Smooth muscle cell (in vitro differentiated cells): Measurements from ENCODE around the gene SGTB. TPM values are rescaled to one million over a fixed set of nuclear protein-coding genes. Genes with fewer than 3 reads are reported as not detected.

Experiments used
- DNase-seq: peaks from one replicate; lab custom pipeline; 2025; ENCODE audit not compliant: unreplicated experiment; lab: John Stamatoyannopoulos, UW
- H2AFZ ChIP-seq: fragments of 200-600 bp; sonication (generic); 2 replicates; pipeline ENCODE4 v1.6.0; 2016; ENCODE audit warnings: antibody characterized with exemption, low read depth, mild to moderate bottlenecking
- H3F3A ChIP-seq: fragments of 200-600 bp; sonication (generic); 2 replicates; pipeline ENCODE4 v1.6.0; 2017; ENCODE audit warnings: antibody characterized with exemption, low read depth
- H3K27ac ChIP-seq: fragments of 200-600 bp; sonication (generic); 2 replicates; pipeline ENCODE4 v1.5.1; 2016; ENCODE audit warnings: low read depth, mild to moderate bottlenecking
- H3K27me3 ChIP-seq: fragments of 200-600 bp; sonication (generic); 2 replicates; pipeline ENCODE4 v1.6.1; 2016; ENCODE audit warnings: low read depth, mild to moderate bottlenecking
- H3K36me3 ChIP-seq: fragments of 200-600 bp; sonication (generic); 2 replicates; pipeline ENCODE4 v1.5.1; 2016; ENCODE audit warnings: low read depth
- H3K4me1 ChIP-seq: fragments of 200-600 bp; sonication (generic); 2 replicates; pipeline ENCODE4 v1.5.1; 2016; ENCODE audit warnings: low read depth
- H3K4me2 ChIP-seq: fragments of 200-600 bp; sonication (generic); 2 replicates; pipeline ENCODE4 v1.6.0; 2016; ENCODE audit warnings: mild to moderate bottlenecking
- H3K4me3 ChIP-seq: fragments of 200-600 bp; sonication (generic); 2 replicates; pipeline ENCODE4 v1.5.1; 2016; ENCODE audit warnings: mild to moderate bottlenecking
- H3K79me2 ChIP-seq: fragments of 200-600 bp; sonication (generic); 2 replicates; pipeline ENCODE4 v1.6.0; 2016; ENCODE audit warnings: low read depth, mild to moderate bottlenecking
- H3K9ac ChIP-seq: fragments of 200-600 bp; sonication (generic); 2 replicates; pipeline ENCODE4 v1.6.0; 2016; ENCODE audit warnings: low read depth
- H3K9me3 ChIP-seq: fragments of 200-600 bp; sonication (generic); replicated peaks from 2 replicates; pipeline ENCODE4 v1.5.1; 2016; ENCODE audit warnings: low read depth
- H4K20me1 ChIP-seq: fragments of 200-600 bp; sonication (generic); 2 replicates; pipeline ENCODE4 v1.6.0; 2016; ENCODE audit warnings: low read depth
- WGBS: methylation state at CpG from one replicate; pipeline ENCODE4 v1.1.7; 2016; ENCODE audit warnings: low lambda C conversion rate; 5-methylcytosine and 5-hydroxymethylcytosine counted together
- polyA plus RNA-seq: library from polyadenylated mRNA; unstranded; fragments of >200 nt; fragmentation: Nextera tagmentation; extraction: Ambion mirVana; gene quantifications from 2 replicates; pipeline ENCODE4 v1.2.1, GENCODE V29; 2016
- total RNA-seq: library from RNA; depleted of rRNA; stranded (reverse); fragments of >200 nt; gene quantifications from 2 replicates; pipeline ENCODE4 v1.2.3, GENCODE V29; 2014
- TF ChIP-seq, protein P1 (sequence below): fragments of 200-600 bp; sonication (generic); IDR thresholded peaks from 2 replicates; pipeline ENCODE4 v1.5.1; 2017; ENCODE audit warnings: borderline replicate concordance, mild to moderate bottlenecking, antibody characterized with exemption; ENCODE audit not compliant: insufficient read depth, poor library complexity, severe bottlenecking

The SGTB gene
- total and polyA plus RNA-seq, 2 experiments from 2014 or later, result 5.3 to 12.8 TPM

DNA sequence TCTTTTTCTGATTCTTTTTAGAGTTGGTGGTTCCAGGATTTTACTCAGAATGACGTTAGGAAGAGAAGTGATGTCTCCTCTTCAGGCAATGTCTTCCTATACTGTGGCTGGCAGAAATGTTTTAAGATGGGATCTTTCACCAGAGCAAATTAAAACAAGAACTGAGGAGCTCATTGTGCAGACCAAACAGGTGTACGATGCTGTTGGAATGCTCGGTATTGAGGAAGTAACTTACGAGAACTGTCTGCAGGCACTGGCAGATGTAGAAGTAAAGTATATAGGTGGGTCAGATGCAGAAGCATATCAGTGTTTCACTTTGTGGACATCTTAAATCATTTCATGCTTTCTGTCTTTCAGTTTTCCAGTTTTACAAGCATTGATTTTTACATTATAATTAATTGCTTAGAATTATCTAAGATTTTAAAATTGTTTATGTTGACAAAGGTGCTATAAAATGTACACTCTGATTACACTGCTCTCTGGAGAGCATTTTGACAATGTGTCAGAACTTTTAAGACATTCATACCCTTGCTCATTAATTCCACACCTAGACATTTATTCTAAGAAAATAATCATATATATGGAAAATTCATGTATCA lies 36.7 kb upstream of the SGTB start:
- Histone ChIP-seq H3K27me3 (no peaks in the 10 kb centered on the region), H2AFZ (no peak overlapping the region), H3F3A (no peaks in the 10 kb centered on the region), H3K9ac (no peak overlapping the region), H3K4me2 (no peak overlapping the region), H3K36me3 (no peaks in the 10 kb centered on the region), H4K20me1 (peaks cover 31% of the 10 kb centered on the region), H3K4me3 (no peak overlapping the region), H3K27ac (no peak overlapping the region), H3K79me2 (peaks cover 22% of the 10 kb centered on the region), H3K4me1 (no peaks in the 10 kb centered on the region), H3K9me3 (no peaks in the 10 kb centered on the region)
- TF ChIP-seq, protein P1, sequence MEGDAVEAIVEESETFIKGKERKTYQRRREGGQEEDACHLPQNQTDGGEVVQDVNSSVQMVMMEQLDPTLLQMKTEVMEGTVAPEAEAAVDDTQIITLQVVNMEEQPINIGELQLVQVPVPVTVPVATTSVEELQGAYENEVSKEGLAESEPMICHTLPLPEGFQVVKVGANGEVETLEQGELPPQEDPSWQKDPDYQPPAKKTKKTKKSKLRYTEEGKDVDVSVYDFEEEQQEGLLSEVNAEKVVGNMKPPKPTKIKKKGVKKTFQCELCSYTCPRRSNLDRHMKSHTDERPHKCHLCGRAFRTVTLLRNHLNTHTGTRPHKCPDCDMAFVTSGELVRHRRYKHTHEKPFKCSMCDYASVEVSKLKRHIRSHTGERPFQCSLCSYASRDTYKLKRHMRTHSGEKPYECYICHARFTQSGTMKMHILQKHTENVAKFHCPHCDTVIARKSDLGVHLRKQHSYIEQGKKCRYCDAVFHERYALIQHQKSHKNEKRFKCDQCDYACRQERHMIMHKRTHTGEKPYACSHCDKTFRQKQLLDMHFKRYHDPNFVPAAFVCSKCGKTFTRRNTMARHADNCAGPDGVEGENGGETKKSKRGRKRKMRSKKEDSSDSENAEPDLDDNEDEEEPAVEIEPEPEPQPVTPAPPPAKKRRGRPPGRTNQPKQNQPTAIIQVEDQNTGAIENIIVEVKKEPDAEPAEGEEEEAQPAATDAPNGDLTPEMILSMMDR, result no peak
- DNase-seq, result no peak
- 90% methylated on average over 4 of the region's 4 CpGs for WGBS

DNA sequence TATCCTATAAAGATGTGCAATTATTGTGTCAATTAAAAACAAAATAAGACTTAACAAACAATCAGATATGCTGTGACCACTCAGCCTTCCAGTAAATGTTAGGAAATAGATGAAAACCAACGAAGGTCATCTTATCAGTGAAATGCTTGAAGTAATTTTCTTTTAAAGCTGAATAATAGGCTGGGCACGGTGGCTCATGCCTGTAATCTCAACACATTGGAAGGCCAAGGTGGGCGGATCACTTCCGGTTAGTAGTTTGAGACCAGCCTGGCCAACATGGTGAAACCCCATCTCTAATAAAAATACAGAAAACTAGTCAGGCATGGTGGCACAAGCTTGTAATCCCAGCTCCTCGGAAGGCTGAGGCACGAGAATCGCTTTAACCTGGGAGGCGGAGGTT lies 31.3 kb upstream of the SGTB start:
- Histone ChIP-seq H3K36me3 (no peaks in the 10 kb centered on the region), H3K27ac (no peak overlapping the region), H2AFZ (no peak overlapping the region), H3F3A (no peaks in the 10 kb centered on the region), H3K4me1 (no peaks in the 10 kb centered on the region), H3K4me2 (no peak overlapping the region), H3K9ac (no peak overlapping the region), H3K79me2 (peaks cover 50% of the 10 kb centered on the region), H4K20me1 (peaks cover 69% of the 10 kb centered on the region), H3K4me3 (no peak overlapping the region), H3K9me3 (no peaks in the 10 kb centered on the region), H3K27me3 (no peaks in the 10 kb centered on the region)
- TF ChIP-seq, protein P1, result no peak
- DNase-seq, result no peak
- WGBS, result 88% methylated on average over 8 of the region's 8 CpGs

DNA sequence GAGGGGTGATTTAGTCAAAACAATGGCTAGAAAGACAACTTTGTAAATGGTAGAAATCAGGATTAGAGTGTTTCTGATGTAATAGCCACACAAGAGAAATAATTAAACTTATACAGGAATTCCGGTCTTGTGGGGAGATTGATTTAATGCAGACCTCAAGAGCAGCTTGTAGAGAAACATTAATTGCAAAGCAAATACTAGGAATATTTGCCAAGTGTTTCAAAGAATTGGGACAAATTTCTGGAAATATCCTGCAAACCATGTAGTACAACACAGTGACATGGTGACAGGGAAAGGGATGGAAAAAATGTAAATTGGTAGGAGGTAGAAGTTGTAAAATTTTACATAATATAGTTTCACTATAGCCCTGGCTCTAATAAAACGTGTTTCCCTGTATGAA lies 29.0 kb upstream of the SGTB start:
- peaks cover 56% of the 10 kb centered on the region for H3K79me2 ChIP-seq
- WGBS, result 97% methylated on average over 2 of the region's 2 CpGs
- no peaks in the 10 kb centered on the region for H3K4me1 ChIP-seq
- H3K4me2 ChIP-seq, result no peak overlapping the region
- H2AFZ ChIP-seq, result no peak overlapping the region
- no peak overlapping the region for H3K9ac ChIP-seq
- no peak overlapping the region for H3K4me3 ChIP-seq
- H3K27me3 ChIP-seq, result no peaks in the 10 kb centered on the region
- H4K20me1 ChIP-seq, result peaks cover 62% of the 10 kb centered on the region
- no peak for DNase-seq
- no peaks in the 10 kb centered on the region for H3K36me3 ChIP-seq
- TF ChIP-seq, protein P1, result no peak
- H3K9me3 ChIP-seq, result no peaks in the 10 kb centered on the region
- H3K27ac ChIP-seq, result no peak overlapping the region
- H3F3A ChIP-seq, result no peaks in the 10 kb centered on the region

DNA sequence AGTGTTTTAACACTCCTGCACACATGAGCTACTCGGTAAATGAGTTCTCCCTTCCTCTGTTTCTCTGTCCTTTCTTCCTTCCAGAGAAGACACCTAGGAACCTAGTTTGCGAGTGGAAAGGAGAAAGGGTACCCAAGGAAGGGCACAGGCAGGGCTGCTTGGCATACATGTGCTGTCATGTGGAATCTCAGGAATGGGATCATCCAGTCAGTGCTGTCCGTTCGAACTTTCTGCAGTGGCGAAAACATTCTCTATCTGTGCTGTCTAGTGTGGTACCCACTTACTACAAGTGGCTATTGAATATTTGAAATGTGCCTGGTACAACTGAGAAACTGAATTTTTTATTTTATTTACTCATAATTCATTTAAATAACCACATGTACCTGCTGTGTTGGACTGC lies 28.0 kb upstream of the SGTB start:
- Histone ChIP-seq H3K27ac (no peak overlapping the region), H4K20me1 (peaks cover 58% of the 10 kb centered on the region), H3K4me2 (no peak overlapping the region), H3K4me3 (no peak overlapping the region), H3K9me3 (no peaks in the 10 kb centered on the region), H2AFZ (no peak overlapping the region), H3K27me3 (no peaks in the 10 kb centered on the region), H3K4me1 (no peaks in the 10 kb centered on the region), H3K36me3 (no peaks in the 10 kb centered on the region), H3F3A (no peaks in the 10 kb centered on the region), H3K79me2 (peaks cover 55% of the 10 kb centered on the region), H3K9ac (no peak overlapping the region)
- TF ChIP-seq, protein P1, result no peak
- DNase-seq, result no peak
- WGBS, result 96% methylated on average over 5 of the region's 5 CpGs
